RWPE2 (cell line): ENCODE data around the gene HECTD4.

Experiments
- ATAC-seq: fragments of 200-7000 bp; cut with Tn5 transposase; 3 replicates; pipeline ENCODE4 v1.9.1; 2021; ENCODE audit warnings: low read depth
- DNase-seq: peaks from one replicate; pipeline ENCODE4 v3.0.0-alpha.2; 2020; ENCODE audit warnings: low spot score
- H3K27ac ChIP-seq: fragments of 450-650 bp; 2 replicates; pipeline ENCODE4 v1.5.1; 2017; ENCODE audit warnings: mild to moderate bottlenecking; ENCODE audit not compliant: poor library complexity, severe bottlenecking
- H3K27me3 ChIP-seq: fragments of 250-450 bp; sonication (Bioruptor Pico); 2 replicates; pipeline ENCODE4 v1.5.1; 2021; ENCODE audit warnings: mild to moderate bottlenecking, moderate library complexity; ENCODE audit not compliant: insufficient read depth, poor library complexity, severe bottlenecking
- H3K36me3 ChIP-seq: fragments of 250-450 bp; sonication (Bioruptor Pico); 2 replicates; pipeline ENCODE4 v1.5.1; 2020; ENCODE audit warnings: low read depth, mild to moderate bottlenecking, moderate library complexity
- H3K4me1 ChIP-seq: fragments of 250-450 bp; sonication (Bioruptor Pico); 2 replicates; pipeline ENCODE4 v1.5.1; 2021; ENCODE audit warnings: mild to moderate bottlenecking, moderate library complexity; ENCODE audit not compliant: insufficient read depth, poor library complexity, severe bottlenecking
- H3K4me3 ChIP-seq: fragments of 250-450 bp; sonication (Bioruptor Pico); 2 replicates; pipeline ENCODE4 v1.5.1; 2021; ENCODE audit warnings: mild to moderate bottlenecking, moderate library complexity; ENCODE audit not compliant: severe bottlenecking
- H3K9me3 ChIP-seq: fragments of 250-450 bp; sonication (Bioruptor Pico); 2 replicates; pipeline ENCODE4 v1.5.1; 2021; ENCODE audit warnings: mild to moderate bottlenecking, moderate library complexity; ENCODE audit not compliant: severe bottlenecking
- TF ChIP-seq, protein P1 (sequence below): fragments of 450-650 bp; IDR thresholded peaks from one replicate; pipeline ENCODE4 v1.5.1; 2017; ENCODE audit warnings: mild to moderate bottlenecking, moderate library complexity; ENCODE audit not compliant: poor library complexity, severe bottlenecking

Gene HECTD4

DNA sequence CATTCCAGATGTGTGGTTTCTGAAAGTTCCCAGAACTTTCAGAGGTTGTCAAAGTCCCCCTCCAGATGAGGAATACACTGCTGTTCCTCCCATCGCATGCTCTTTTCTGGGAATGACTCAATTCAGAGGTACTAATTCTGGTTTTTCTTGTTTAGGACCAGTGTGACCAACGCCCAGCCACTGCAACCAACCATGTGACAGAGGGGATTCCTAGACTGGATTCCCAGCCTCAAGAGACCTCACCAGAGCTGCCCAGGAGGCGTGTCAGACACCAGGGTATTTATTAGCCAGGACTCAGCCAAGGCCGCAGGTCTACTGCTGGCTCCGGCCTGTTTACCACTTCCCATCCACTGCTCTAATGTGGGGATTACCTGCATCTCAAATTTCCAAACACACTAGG lies 232.6 kb downstream of the HECTD4 start:
- Histone ChIP-seq H3K36me3 (peaks cover 69% of the 10 kb centered on the region), H3K27ac (no peak overlapping the region)
- no peak for ATAC-seq

DNA sequence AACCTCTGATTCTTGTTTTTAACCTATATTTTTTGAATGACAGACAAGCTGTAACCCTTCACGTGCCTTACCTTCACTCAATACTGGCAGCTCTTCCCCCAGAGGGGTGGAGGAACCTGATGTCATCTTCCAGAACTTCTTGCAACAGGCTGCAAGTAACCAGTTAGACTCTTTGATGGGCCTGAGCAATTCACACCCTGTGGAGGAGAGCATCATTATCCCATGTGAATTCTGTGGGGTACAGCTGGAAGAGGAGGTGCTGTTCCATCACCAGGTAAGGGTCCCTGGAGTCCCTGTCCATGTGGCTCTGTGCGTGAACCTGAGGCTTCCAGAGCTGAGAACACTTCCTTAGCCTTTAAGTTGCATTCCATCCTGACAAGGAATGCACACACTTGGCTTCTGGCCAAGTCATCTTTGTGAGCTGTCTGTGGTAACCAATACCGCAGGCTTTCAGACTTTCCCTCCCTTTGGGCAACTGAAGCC lies 234.2 kb downstream of the HECTD4 start:
- ATAC-seq (peak; percentile 80), DNase-seq (no peak)
- Histone ChIP-seq H3K27me3 (no peaks in the 10 kb centered on the region), H3K9me3 (no peaks in the 10 kb centered on the region), H3K4me1 (peaks cover 6% of the 10 kb centered on the region), H3K4me3 (no peak overlapping the region), H3K27ac (peak overlapping the region; percentile 14), H3K36me3 (peaks cover 80% of the 10 kb centered on the region)
- TF ChIP-seq, protein P1, sequence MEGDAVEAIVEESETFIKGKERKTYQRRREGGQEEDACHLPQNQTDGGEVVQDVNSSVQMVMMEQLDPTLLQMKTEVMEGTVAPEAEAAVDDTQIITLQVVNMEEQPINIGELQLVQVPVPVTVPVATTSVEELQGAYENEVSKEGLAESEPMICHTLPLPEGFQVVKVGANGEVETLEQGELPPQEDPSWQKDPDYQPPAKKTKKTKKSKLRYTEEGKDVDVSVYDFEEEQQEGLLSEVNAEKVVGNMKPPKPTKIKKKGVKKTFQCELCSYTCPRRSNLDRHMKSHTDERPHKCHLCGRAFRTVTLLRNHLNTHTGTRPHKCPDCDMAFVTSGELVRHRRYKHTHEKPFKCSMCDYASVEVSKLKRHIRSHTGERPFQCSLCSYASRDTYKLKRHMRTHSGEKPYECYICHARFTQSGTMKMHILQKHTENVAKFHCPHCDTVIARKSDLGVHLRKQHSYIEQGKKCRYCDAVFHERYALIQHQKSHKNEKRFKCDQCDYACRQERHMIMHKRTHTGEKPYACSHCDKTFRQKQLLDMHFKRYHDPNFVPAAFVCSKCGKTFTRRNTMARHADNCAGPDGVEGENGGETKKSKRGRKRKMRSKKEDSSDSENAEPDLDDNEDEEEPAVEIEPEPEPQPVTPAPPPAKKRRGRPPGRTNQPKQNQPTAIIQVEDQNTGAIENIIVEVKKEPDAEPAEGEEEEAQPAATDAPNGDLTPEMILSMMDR, result no peak

More for the DNA sequence above, 232.6 kb downstream of the HECTD4 start:
- DNase-seq, result no peak
- no peak overlapping the region for H3K4me3 ChIP-seq
- H3K27me3 ChIP-seq, result no peaks in the 10 kb centered on the region
- TF ChIP-seq, protein P1, result no peak
- H3K9me3 ChIP-seq, result no peaks in the 10 kb centered on the region
- H3K4me1 ChIP-seq, result peaks cover 6% of the 10 kb centered on the region

DNA sequence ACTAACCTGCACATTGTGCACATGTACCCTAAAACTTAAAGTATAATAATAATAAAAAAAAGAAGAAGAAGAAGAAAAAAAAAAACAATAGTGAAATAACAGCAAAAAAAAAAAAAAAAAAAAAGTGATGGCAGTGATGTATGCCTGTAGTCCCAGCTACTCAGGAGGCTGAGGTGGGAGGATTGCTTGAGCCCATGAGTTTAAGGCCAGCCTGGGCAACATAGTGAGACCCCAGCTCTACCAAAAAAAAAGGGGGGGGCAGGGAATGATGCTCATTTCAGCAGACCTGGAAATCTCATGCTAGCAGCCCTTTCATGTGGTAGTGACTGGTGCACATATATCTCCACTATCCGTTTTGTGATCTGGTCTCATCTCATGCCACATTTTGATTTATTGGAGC lies 236.1 kb downstream of the HECTD4 start:
- DNase-seq, result no peak
- H3K36me3 ChIP-seq, result peaks cover 80% of the 10 kb centered on the region

DNA sequence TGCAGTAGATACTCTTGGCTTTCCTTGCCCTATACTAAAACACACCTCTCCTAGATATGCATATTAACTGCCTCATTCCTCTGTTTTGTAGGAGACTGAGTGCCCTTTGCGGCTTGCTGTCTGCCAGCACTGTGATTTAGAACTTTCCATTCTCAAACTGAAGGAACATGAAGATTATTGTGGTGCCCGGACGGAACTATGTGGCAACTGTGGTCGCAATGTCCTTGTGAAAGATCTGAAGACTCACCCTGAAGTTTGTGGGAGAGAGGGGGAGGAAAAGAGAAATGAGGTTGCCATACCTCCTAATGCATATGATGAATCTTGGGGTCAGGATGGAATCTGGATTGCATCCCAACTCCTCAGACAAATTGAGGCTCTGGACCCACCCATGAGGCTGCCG lies 241.5 kb downstream of the HECTD4 start:
- Histone ChIP-seq H3K27ac (no peak overlapping the region), H3K4me1 (no peaks in the 10 kb centered on the region), H3K9me3 (no peaks in the 10 kb centered on the region), H3K36me3 (peaks cover 80% of the 10 kb centered on the region), H3K27me3 (no peaks in the 10 kb centered on the region), H3K4me3 (no peak overlapping the region)
- ATAC-seq, result no peak
- no peak for DNase-seq
- TF ChIP-seq, protein P1, result no peak

More for the DNA sequence above, 236.1 kb downstream of the HECTD4 start:
- peaks cover 6% of the 10 kb centered on the region for H3K4me1 ChIP-seq
- no peak for ATAC-seq
- TF ChIP-seq, protein P1, result no peak
- H3K27ac ChIP-seq, result no peak overlapping the region
- H3K4me3 ChIP-seq, result no peak overlapping the region
- H3K9me3 ChIP-seq, result no peaks in the 10 kb centered on the region
- no peaks in the 10 kb centered on the region for H3K27me3 ChIP-seq

DNA sequence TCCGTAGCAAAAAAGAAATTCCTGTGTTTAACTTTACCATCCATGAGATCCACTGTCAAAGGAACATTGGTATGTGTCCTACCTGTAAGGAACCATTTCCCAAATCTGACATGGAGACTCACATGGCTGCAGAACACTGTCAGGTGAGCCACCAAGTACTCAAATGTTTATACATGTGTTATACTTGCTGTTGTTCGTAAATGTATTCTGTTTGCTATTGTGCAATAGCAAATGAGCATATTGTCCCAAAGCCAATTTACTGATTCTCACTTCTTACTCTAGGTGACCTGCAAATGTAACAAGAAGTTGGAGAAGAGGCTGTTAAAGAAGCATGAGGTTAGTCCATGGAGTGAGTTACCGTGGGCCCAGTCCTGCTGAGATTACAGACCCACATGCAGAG lies 247.5 kb downstream of the HECTD4 start:
- Histone ChIP-seq H3K27me3 (no peaks in the 10 kb centered on the region), H3K4me1 (peaks cover 4% of the 10 kb centered on the region), H3K4me3 (no peak overlapping the region), H3K36me3 (peaks cover 57% of the 10 kb centered on the region), H3K27ac (no peak overlapping the region), H3K9me3 (no peaks in the 10 kb centered on the region)
- DNase-seq (no peak), ATAC-seq (no peak)
- TF ChIP-seq, protein P1, result no peak
